Measurements from ENCODE around the gene SDK1.

Gene SDK1

GRCh38 chr7:3899559-3899991, 598.5 kb downstream of the SDK1 start:
- no peak for ATAC-seq
- DNase-seq: no peak
- no peaks in the 10 kb centered on the region for H3K36me3 Mint-ChIP-seq (ENCODE audit: low read depth)
- H3K27me3 Mint-ChIP-seq: peaks cover 3% of the 10 kb centered on the region
- H3K27ac Mint-ChIP-seq: no peak overlapping the region
- no peaks in the 10 kb centered on the region for H3K9me3 Mint-ChIP-seq
- H3K4me3 Mint-ChIP-seq: no peak overlapping the region
- H3K4me1 Mint-ChIP-seq: no peaks in the 10 kb centered on the region

GRCh38 chr7:3908153-3908552, 607.1 kb downstream of the SDK1 start:
- no peaks in the 10 kb centered on the region for H3K36me3 Mint-ChIP-seq (ENCODE audit: low read depth)
- no peak overlapping the region for H3K27ac Mint-ChIP-seq
- no peak for DNase-seq
- H3K4me1 Mint-ChIP-seq: peaks cover 3% of the 10 kb centered on the region
- no peaks in the 10 kb centered on the region for H3K9me3 Mint-ChIP-seq
- no peak for ATAC-seq
- H3K4me3 Mint-ChIP-seq: no peak overlapping the region
- peaks cover 8% of the 10 kb centered on the region for H3K27me3 Mint-ChIP-seq

- H3K36me3 Mint-ChIP-seq (ENCODE audit: low read depth): no peaks in the 10 kb centered on the region
- ATAC-seq: no peak
- no peak overlapping the region for H3K27ac Mint-ChIP-seq
- H3K27me3 Mint-ChIP-seq: peaks cover 11% of the 10 kb centered on the region
- H3K9me3 Mint-ChIP-seq: no peaks in the 10 kb centered on the region
- DNase-seq: no peak
- peaks cover 3% of the 10 kb centered on the region for H3K4me1 Mint-ChIP-seq
- no peak overlapping the region for H3K4me3 Mint-ChIP-seq
Observed at GRCh38 chr7:3909128-3909527, 608.1 kb downstream of the SDK1 start.

GRCh38 chr7:3910054-3910453, 609.0 kb downstream of the SDK1 start:
- DNase-seq: no peak

GRCh38 chr7:3911685-3912084, 610.6 kb downstream of the SDK1 start:
- Mint-ChIP-seq H3K9me3 (no peaks in the 10 kb centered on the region), H3K27ac (no peak overlapping the region), H3K4me1 (peaks cover 13% of the 10 kb centered on the region), H3K36me3 (ENCODE audit: low read depth) (no peaks in the 10 kb centered on the region), H3K4me3 (no peak overlapping the region), H3K27me3 (peaks cover 7% of the 10 kb centered on the region)
- ATAC-seq (peak; percentile 45), DNase-seq (no peak)

More at GRCh38 chr7:3910054-3910453, 609.0 kb downstream of the SDK1 start:
- ATAC-seq: no peak
- peaks cover 11% of the 10 kb centered on the region for H3K27me3 Mint-ChIP-seq
- peaks cover 3% of the 10 kb centered on the region for H3K4me1 Mint-ChIP-seq
- H3K27ac Mint-ChIP-seq: no peak overlapping the region
- no peaks in the 10 kb centered on the region for H3K36me3 Mint-ChIP-seq (ENCODE audit: low read depth)
- H3K9me3 Mint-ChIP-seq: no peaks in the 10 kb centered on the region
- no peak overlapping the region for H3K4me3 Mint-ChIP-seq

GRCh38 chr7:3912291-3912690, 611.2 kb downstream of the SDK1 start:
- H3K4me3 Mint-ChIP-seq: no peak overlapping the region
- peaks cover 13% of the 10 kb centered on the region for H3K4me1 Mint-ChIP-seq
- H3K27me3 Mint-ChIP-seq: peaks cover 5% of the 10 kb centered on the region
- H3K27ac Mint-ChIP-seq: no peak overlapping the region
- ATAC-seq (no peak), DNase-seq (no peak)
- no peaks in the 10 kb centered on the region for H3K36me3 Mint-ChIP-seq (ENCODE audit: low read depth)
- no peaks in the 10 kb centered on the region for H3K9me3 Mint-ChIP-seq

- Mint-ChIP-seq H3K4me1 (peaks cover 16% of the 10 kb centered on the region), H3K36me3 (ENCODE audit: low read depth) (no peaks in the 10 kb centered on the region), H3K27ac (no peak overlapping the region), H3K27me3 (peaks cover 5% of the 10 kb centered on the region), H3K9me3 (no peaks in the 10 kb centered on the region), H3K4me3 (no peak overlapping the region)
- DNase-seq: no peak
- no peak for ATAC-seq
Observed at GRCh38 chr7:3914051-3914775, 613.2 kb downstream of the SDK1 start.

- H3K9me3 Mint-ChIP-seq: no peaks in the 10 kb centered on the region
- no peak overlapping the region for H3K27ac Mint-ChIP-seq
- peaks cover 16% of the 10 kb centered on the region for H3K4me1 Mint-ChIP-seq
- no peak overlapping the region for H3K4me3 Mint-ChIP-seq
- peak; percentile 55 for ATAC-seq
- H3K27me3 Mint-ChIP-seq: peaks cover 9% of the 10 kb centered on the region
- H3K36me3 Mint-ChIP-seq (ENCODE audit: low read depth): no peaks in the 10 kb centered on the region
- no peak for DNase-seq
Observed at GRCh38 chr7:3915337-3915878, 614.4 kb downstream of the SDK1 start.

GRCh38 chr7:3916146-3916545, 615.1 kb downstream of the SDK1 start:
- no peaks in the 10 kb centered on the region for H3K36me3 Mint-ChIP-seq (ENCODE audit: low read depth)
- H3K4me3 Mint-ChIP-seq: no peak overlapping the region
- no peak for DNase-seq
- H3K4me1 Mint-ChIP-seq: peaks cover 16% of the 10 kb centered on the region
- no peak overlapping the region for H3K27ac Mint-ChIP-seq
- no peak for ATAC-seq
- peaks cover 8% of the 10 kb centered on the region for H3K27me3 Mint-ChIP-seq
- no peaks in the 10 kb centered on the region for H3K9me3 Mint-ChIP-seq

- H3K27ac Mint-ChIP-seq: peak overlapping the region; percentile 29
- H3K4me3 Mint-ChIP-seq: no peak overlapping the region
- no peaks in the 10 kb centered on the region for H3K36me3 Mint-ChIP-seq (ENCODE audit: low read depth)
- DNase-seq: no peak
- ATAC-seq: no peak
- H3K27me3 Mint-ChIP-seq: peaks cover 8% of the 10 kb centered on the region
- H3K4me1 Mint-ChIP-seq: peaks cover 13% of the 10 kb centered on the region
- no peaks in the 10 kb centered on the region for H3K9me3 Mint-ChIP-seq
Observed at GRCh38 chr7:3917436-3917835, 616.4 kb downstream of the SDK1 start.

- Mint-ChIP-seq H3K4me1 (peaks cover 13% of the 10 kb centered on the region), H3K27me3 (peaks cover 7% of the 10 kb centered on the region), H3K4me3 (no peak overlapping the region), H3K36me3 (ENCODE audit: low read depth) (no peaks in the 10 kb centered on the region), H3K27ac (no peak overlapping the region), H3K9me3 (no peaks in the 10 kb centered on the region)
- ATAC-seq (no peak), DNase-seq (no peak)
Observed at GRCh38 chr7:3918576-3918975, 617.5 kb downstream of the SDK1 start.

GRCh38 chr7:3922175-3922635, 621.2 kb downstream of the SDK1 start:
- H3K9me3 Mint-ChIP-seq: no peaks in the 10 kb centered on the region
- ATAC-seq (no peak), DNase-seq (no peak)
- H3K4me1 Mint-ChIP-seq: peaks cover 3% of the 10 kb centered on the region
- H3K27me3 Mint-ChIP-seq: peaks cover 9% of the 10 kb centered on the region
- H3K27ac Mint-ChIP-seq: no peak overlapping the region
- no peak overlapping the region for H3K4me3 Mint-ChIP-seq
- no peaks in the 10 kb centered on the region for H3K36me3 Mint-ChIP-seq (ENCODE audit: low read depth)

- Mint-ChIP-seq H3K36me3 (ENCODE audit: low read depth) (no peaks in the 10 kb centered on the region), H3K4me1 (peaks cover 3% of the 10 kb centered on the region), H3K27ac (no peak overlapping the region), H3K4me3 (no peak overlapping the region), H3K27me3 (peaks cover 9% of the 10 kb centered on the region), H3K9me3 (no peaks in the 10 kb centered on the region)
- ATAC-seq (no peak), DNase-seq (no peak)
Observed at GRCh38 chr7:3923307-3923918, 622.4 kb downstream of the SDK1 start.

GRCh38 chr7:3924277-3924676, 623.2 kb downstream of the SDK1 start:
- Mint-ChIP-seq H3K4me3 (no peak overlapping the region), H3K27me3 (peaks cover 9% of the 10 kb centered on the region), H3K4me1 (no peaks in the 10 kb centered on the region), H3K36me3 (ENCODE audit: low read depth) (no peaks in the 10 kb centered on the region), H3K27ac (no peak overlapping the region), H3K9me3 (no peaks in the 10 kb centered on the region)
- ATAC-seq (no peak), DNase-seq (no peak)

- H3K4me3 Mint-ChIP-seq: no peak overlapping the region
- H3K9me3 Mint-ChIP-seq: no peaks in the 10 kb centered on the region
- no peaks in the 10 kb centered on the region for H3K4me1 Mint-ChIP-seq
- DNase-seq (no peak), ATAC-seq (no peak)
- no peak overlapping the region for H3K27ac Mint-ChIP-seq
- no peaks in the 10 kb centered on the region for H3K36me3 Mint-ChIP-seq (ENCODE audit: low read depth)
- peaks cover 4% of the 10 kb centered on the region for H3K27me3 Mint-ChIP-seq
Observed at GRCh38 chr7:3927446-3928110, 626.5 kb downstream of the SDK1 start.
